Ectodermal cell (in vitro differentiated cells): ENCODE results near the gene MAPK12.

Experiments used
- H3K27ac ChIP-seq: 2 replicates; pipeline ENCODE4 v1.7.0; 2013; ENCODE audit warnings: mild to moderate bottlenecking, low read depth, low read length; ENCODE audit not compliant: insufficient read depth, poor library complexity, severe bottlenecking
- H3K27me3 ChIP-seq: 2 replicates; pipeline ENCODE4 v1.7.0; 2013; ENCODE audit warnings: mild to moderate bottlenecking, low read length; ENCODE audit not compliant: insufficient read depth, control insufficient read depth, poor library complexity, severe bottlenecking
- H3K36me3 ChIP-seq: one replicate; pipeline ENCODE4 v1.7.0; 2013; ENCODE audit warnings: low read length; ENCODE audit not compliant: control insufficient read depth, insufficient read depth
- H3K4me1 ChIP-seq: one replicate; pipeline ENCODE4 v1.7.0; 2013; ENCODE audit warnings: low read length; ENCODE audit not compliant: control insufficient read depth, insufficient read depth
- H3K4me3 ChIP-seq: 2 replicates; pipeline ENCODE4 v1.7.0; 2013; ENCODE audit warnings: low read depth, low read length, control low read depth; ENCODE audit not compliant: insufficient read depth
- H3K9me3 ChIP-seq: 2 replicates; pipeline ENCODE4 v1.7.0; 2013; ENCODE audit warnings: mild to moderate bottlenecking, low read length, moderate library complexity; ENCODE audit not compliant: control insufficient read depth
- WGBS, 2 experiments: methylation state at CpG; one replicate each; pipeline ENCODE4 v1.1.7; 2013; ENCODE audit warnings: missing lambda C conversion rate in 2 of 2; 5-methylcytosine and 5-hydroxymethylcytosine counted together

MAPK12 gene

GRCh38 chr22:50281957-50282356, 20.5 kb upstream of the MAPK12 start:
- WGBS, 2 experiments, result 95 to 96% methylated on average over 25 of the region's 25 CpGs
- H3K4me1 ChIP-seq, result no peaks in the 10 kb centered on the region
- H3K36me3 ChIP-seq, result peaks cover 67% of the 10 kb centered on the region
- H3K4me3 ChIP-seq, result no peak overlapping the region
- no peaks in the 10 kb centered on the region for H3K27me3 ChIP-seq
- H3K27ac ChIP-seq, result no peak overlapping the region
- no peaks in the 10 kb centered on the region for H3K9me3 ChIP-seq

GRCh38 chr22:50281384-50281760, 19.9 kb upstream of the MAPK12 start:
- 96 to 97% methylated on average over 36 of the region's 36 CpGs for WGBS, 2 experiments
- Histone ChIP-seq H3K9me3 (no peaks in the 10 kb centered on the region), H3K4me1 (no peaks in the 10 kb centered on the region), H3K36me3 (peaks cover 68% of the 10 kb centered on the region), H3K27ac (no peak overlapping the region), H3K4me3 (no peak overlapping the region), H3K27me3 (no peaks in the 10 kb centered on the region)

DNA sequence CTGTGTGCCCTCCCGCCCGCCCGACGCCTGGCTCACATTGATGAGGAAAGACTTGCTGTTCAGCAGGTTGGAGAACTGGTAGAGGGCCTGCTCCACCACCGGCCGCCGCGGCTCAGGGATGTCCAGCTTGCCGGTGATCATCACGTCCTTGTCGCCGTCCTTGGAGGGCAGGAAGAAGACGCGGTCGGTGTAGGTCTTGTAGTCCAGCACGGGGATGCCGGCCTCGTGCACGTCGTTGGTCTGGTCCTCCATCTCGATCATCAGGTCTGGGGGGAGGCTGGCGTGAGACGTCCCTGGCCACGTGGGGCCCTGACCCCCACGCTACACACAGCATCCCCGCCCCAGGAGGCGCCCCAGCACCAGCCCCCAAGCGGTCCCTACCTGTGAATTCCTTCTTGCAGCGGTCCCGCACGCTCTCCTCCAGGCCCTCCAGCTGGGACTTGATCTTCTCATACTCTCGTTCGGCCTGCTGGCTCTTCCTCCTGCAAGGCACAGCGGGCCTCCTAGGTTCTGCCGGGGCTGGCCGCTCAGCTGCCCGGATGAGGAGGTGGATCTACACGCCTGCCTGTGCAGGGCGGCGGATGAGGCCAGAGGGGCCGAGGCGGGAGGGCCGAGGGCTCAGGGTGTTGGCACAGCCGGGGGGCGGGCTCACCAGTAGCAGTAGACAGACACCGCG, 19.4 kb upstream of the MAPK12 start:
- 96 to 97% methylated on average over 47 of the region's 47 CpGs for WGBS, 2 experiments
- Histone ChIP-seq H3K4me1 (no peaks in the 10 kb centered on the region), H3K27me3 (no peaks in the 10 kb centered on the region), H3K27ac (no peak overlapping the region), H3K4me3 (no peak overlapping the region), H3K9me3 (no peaks in the 10 kb centered on the region), H3K36me3 (peaks cover 68% of the 10 kb centered on the region)

GRCh38 chr22:50280022-50280707, 18.7 kb upstream of the MAPK12 start:
- Histone ChIP-seq H3K36me3 (peaks cover 72% of the 10 kb centered on the region), H3K27me3 (no peaks in the 10 kb centered on the region), H3K9me3 (no peaks in the 10 kb centered on the region), H3K27ac (no peak overlapping the region), H3K4me1 (peaks cover 3% of the 10 kb centered on the region), H3K4me3 (no peak overlapping the region)
- WGBS, 2 experiments, result 97% methylated on average over 38 of the region's 38 CpGs

DNA sequence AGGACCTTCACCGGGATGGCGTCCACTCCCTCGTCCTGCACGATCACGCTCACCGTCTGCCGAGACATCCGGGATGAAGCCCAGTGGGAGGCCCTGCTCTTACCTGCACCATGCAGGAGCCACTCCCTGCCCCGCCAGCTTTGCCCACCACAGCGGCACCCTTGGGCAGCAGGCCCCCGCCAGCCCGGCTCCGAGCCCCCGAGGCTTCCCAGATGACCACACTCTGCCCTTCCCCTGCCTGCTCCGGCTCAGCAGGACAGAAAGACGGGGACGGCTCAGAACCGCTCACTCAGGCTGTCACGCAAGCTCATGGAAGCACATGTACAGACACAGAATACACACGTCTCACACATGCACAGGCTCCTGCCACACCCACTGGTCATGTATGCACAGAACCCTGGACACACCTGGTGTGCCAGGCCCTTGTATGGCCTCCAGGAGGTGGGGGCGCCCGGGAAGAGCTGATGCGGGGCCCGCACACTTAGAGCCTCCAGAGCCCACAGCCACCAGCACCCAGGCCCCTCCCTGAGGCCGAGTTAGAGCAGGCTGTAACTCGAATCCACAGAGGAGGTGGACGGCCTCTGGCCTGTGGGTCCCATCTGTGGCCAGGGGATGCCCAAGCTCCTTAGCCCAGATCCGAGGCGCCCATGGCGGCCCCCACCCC, 17.6 kb upstream of the MAPK12 start:
- WGBS, 2 experiments, result 93 to 95% methylated on average over 30 of the region's 30 CpGs
- peaks cover 66% of the 10 kb centered on the region for H3K36me3 ChIP-seq
- H3K27ac ChIP-seq, result no peak overlapping the region

GRCh38 chr22:50278461-50278860, 17.0 kb upstream of the MAPK12 start:
- WGBS, 2 experiments, result 96 to 97% methylated on average over 21 of the region's 21 CpGs
- Histone ChIP-seq H3K27me3 (no peaks in the 10 kb centered on the region), H3K4me1 (peaks cover 9% of the 10 kb centered on the region), H3K36me3 (peaks cover 65% of the 10 kb centered on the region), H3K4me3 (no peak overlapping the region), H3K27ac (no peak overlapping the region), H3K9me3 (no peaks in the 10 kb centered on the region)

More for the DNA sequence above, 17.6 kb upstream of the MAPK12 start:
- no peaks in the 10 kb centered on the region for H3K9me3 ChIP-seq
- H3K27me3 ChIP-seq, result no peaks in the 10 kb centered on the region
- peaks cover 8% of the 10 kb centered on the region for H3K4me1 ChIP-seq
- no peak overlapping the region for H3K4me3 ChIP-seq

DNA sequence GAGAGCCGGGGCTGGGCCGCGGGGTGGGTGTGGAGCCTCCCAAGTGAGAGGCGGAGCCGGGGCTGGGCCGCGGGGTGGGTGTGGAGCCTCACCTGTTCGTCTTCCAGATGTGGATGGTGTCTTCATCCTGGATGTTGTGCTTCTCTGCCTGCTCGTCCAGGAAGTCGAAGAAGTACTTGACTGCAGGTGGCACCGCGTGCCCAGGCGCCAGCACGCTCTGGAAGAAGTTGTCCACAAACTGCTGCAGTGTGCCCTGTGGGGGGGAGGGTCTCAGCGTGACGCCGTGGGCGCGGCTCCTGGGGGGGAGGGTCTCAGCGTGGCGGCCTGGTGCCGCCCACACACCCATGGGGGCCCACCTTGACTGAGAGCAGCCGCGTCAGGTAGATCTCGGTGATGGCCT, 16.3 kb upstream of the MAPK12 start:
- Histone ChIP-seq H3K4me1 (peaks cover 12% of the 10 kb centered on the region), H3K36me3 (peaks cover 60% of the 10 kb centered on the region)

GRCh38 chr22:50276143-50276542, 14.7 kb upstream of the MAPK12 start:
- Histone ChIP-seq H3K9me3 (no peaks in the 10 kb centered on the region), H3K36me3 (peaks cover 47% of the 10 kb centered on the region)
- 84 to 86% methylated on average over 25 of the region's 25 CpGs for WGBS, 2 experiments

More for the DNA sequence above, 16.3 kb upstream of the MAPK12 start:
- Histone ChIP-seq H3K27ac (no peak overlapping the region), H3K9me3 (no peaks in the 10 kb centered on the region), H3K4me3 (no peak overlapping the region), H3K27me3 (no peaks in the 10 kb centered on the region)
- 94% methylated on average over 25 of the region's 25 CpGs for WGBS, 2 experiments

DNA sequence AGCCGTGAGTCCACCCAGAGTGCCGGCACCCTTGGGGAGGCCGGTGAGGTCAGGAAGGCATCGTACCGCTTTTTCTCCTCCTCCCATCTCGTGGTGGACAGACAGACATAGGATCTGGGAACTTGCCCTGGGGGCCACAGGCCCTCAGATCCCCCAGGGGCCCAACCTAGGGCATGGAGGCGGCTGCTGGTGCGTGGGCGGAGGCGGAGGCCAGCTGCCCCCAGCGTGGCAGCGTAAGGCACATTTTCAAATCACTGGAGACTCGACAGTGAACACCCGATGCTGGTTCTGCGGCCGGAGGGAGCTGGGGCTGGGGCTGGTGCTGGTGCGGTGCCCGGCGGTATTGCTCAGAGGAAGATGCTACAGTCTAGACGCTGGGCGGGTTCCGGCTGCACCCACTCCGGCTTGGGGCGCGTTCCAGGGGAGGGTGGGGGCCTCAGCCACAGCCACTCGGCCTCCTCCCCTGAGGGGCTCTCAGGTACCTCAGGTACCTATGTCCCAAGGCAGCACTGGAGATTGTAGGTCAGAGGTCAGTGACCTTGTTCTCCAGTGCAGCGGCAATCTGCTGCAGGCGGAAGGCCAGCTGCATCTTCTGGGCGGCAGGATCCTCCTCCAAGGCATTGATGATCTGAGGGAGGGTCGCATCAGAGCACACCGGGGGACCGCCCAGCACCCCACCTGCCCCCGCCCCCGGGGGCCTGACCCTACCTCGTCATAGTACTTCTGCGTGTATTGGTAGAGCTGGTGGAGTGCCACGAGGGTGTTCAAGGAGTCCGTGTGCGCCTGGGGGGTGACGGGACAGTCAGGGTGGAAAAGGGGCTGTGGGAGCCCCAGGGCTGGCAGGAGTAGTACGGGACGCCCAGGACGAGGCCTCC, 13.9 kb upstream of the MAPK12 start:
- WGBS, 2 experiments, result 94% methylated on average over 43 of the region's 43 CpGs
- Histone ChIP-seq H3K27me3 (peaks cover 12% of the 10 kb centered on the region), H3K4me3 (no peak overlapping the region), H3K4me1 (peaks cover 31% of the 10 kb centered on the region), H3K27ac (peak overlapping the region; percentile 6), H3K9me3 (no peaks in the 10 kb centered on the region), H3K36me3 (peaks cover 44% of the 10 kb centered on the region)

More at GRCh38 chr22:50276143-50276542, 14.7 kb upstream of the MAPK12 start:
- peaks cover 24% of the 10 kb centered on the region for H3K4me1 ChIP-seq
- H3K27me3 ChIP-seq, result peaks cover 5% of the 10 kb centered on the region
- H3K4me3 ChIP-seq, result no peak overlapping the region
- H3K27ac ChIP-seq, result no peak overlapping the region
